GM12865 (cell line): ENCODE results near the gene SFSWAP.
"Not testable (repeated sequence)": the region's sequence is repeated elsewhere in the genome, so short reads cannot be mapped to it uniquely, and the experiment has no call there.

Experiments used
- DNase-seq: peaks from one replicate; pipeline ENCODE4 v3.0.0; 2010; ENCODE audit warnings: low read depth
- H3K4me3 ChIP-seq: 2 replicates; pipeline ENCODE4 v1.5.1; 2011; ENCODE audit warnings: mild to moderate bottlenecking, low read depth, low read length, control low read depth
- CTCF ChIP-seq: IDR thresholded peaks from 2 replicates; pipeline ENCODE4 v1.5.1; 2011; ENCODE audit warnings: low read length, control low read depth, low read depth, inconsistent platforms; ENCODE audit not compliant: insufficient read depth; ENCODE audit errors: missing control alignments

Gene SFSWAP

GRCh38 chr12:131770120-131770519 is 59.2 kb downstream of the SFSWAP start:
- no peak for DNase-seq
- H3K4me3 ChIP-seq = no peak overlapping the region
- TF ChIP-seq CTCF = no peak

GRCh38 chr12:131771965-131772364 is 61.1 kb downstream of the SFSWAP start:
- no peak for DNase-seq
- no peak for TF ChIP-seq CTCF
- H3K4me3 ChIP-seq = no peak overlapping the region

GRCh38 chr12:131773582-131774221 is 62.8 kb downstream of the SFSWAP start:
- DNase-seq = peak; percentile 88
- TF ChIP-seq CTCF = no peak
- H3K4me3 ChIP-seq = peak overlapping the region; percentile 36

- DNase-seq = peak; percentile 18
- peak overlapping the region; percentile 36 for H3K4me3 ChIP-seq
- no peak for TF ChIP-seq CTCF
These were observed 63.9 kb downstream of the SFSWAP start for GRCh38 chr12:131774576-131775391.

- peak; percentile 63 for DNase-seq
- no peak for TF ChIP-seq CTCF
- H3K4me3 ChIP-seq = peak overlapping the region; percentile 26
These were observed 64.7 kb downstream of the SFSWAP start for GRCh38 chr12:131775392-131776236.

- DNase-seq = peak; percentile 75
- TF ChIP-seq CTCF = no peak
- peak overlapping the region; percentile 19 for H3K4me3 ChIP-seq
These were observed 65.5 kb downstream of the SFSWAP start for GRCh38 chr12:131776237-131776889.

GRCh38 chr12:131777269-131777668 is 66.4 kb downstream of the SFSWAP start:
- DNase-seq = not testable (repeated sequence)

More at GRCh38 chr12:131777269-131777668, 66.4 kb downstream of the SFSWAP start:
- H3K4me3 ChIP-seq = not testable (repeated sequence)
